ENCODE data around the gene OOEP.

Gene OOEP

DNA sequence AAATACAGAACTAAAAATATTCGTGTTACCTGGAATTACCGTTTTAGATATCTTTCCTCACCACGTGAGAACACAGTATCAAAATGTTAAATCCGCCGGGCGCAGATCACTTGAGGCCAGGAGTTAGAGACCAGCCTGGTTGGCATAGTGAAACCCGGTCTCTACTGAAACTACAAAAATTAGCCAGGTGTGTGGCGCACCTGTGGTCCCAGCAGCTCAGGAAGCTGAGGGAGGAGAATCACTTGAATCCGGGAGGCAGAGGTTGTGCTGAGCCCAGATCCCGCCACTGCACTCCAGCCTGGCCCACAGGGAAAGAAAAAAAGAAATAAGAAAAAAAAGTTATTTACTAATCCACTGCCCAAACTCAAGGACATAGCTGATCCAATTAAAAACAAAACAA is 20.2 kb upstream of the OOEP start:
- H3K27ac ChIP-seq (ENCODE audit: low read length) = peak overlapping the region; percentile 66; the same call in 1 of the 2 replicates
- TF ChIP-seq CTCF (IDR thresholded peaks at IDR 0.05; ENCODE audit: low read length) (no peak), EZH2phosphoT487 (IDR thresholded peaks at IDR 0.05; ENCODE audit: low read length) (no peak), EZH2 (optimal IDR thresholded peaks at IDR 0.05; ENCODE audit: low read depth, low read length) (no peak)
- no peaks in the 10 kb centered on the region for H3K9me2 ChIP-seq (replicated peaks; ENCODE audit: insufficient read depth, low read length)
- H3K9ac ChIP-seq (ENCODE audit: low read length) = no peak overlapping the region; the same call in 1 of the 2 replicates
- no peaks in the 10 kb centered on the region for H3K79me2 ChIP-seq (ENCODE audit: low read length)
- H3K4me3 ChIP-seq (ENCODE audit: low read length) = no peak overlapping the region; the same call in 1 of the 2 replicates
- H3K27me3 ChIP-seq (replicated peaks; ENCODE audit: insufficient read depth, low read length) = no peaks in the 10 kb centered on the region
- H4K20me1 ChIP-seq (ENCODE audit: insufficient read depth, low read length) = no peaks in the 10 kb centered on the region
- H3K4me1 ChIP-seq (ENCODE audit: low read length) = peaks cover 24% of the 10 kb centered on the region
- H2AFZ ChIP-seq (ENCODE audit: low read length) = no peak overlapping the region
- DNase-seq = peak; percentile 83
- H3K4me2 ChIP-seq (ENCODE audit: low read depth, low read length) = peak overlapping the region; percentile 42; the same call in 1 of the 2 replicates
- H3K9me3 ChIP-seq (replicated peaks; ENCODE audit: insufficient read depth, low read length) = no peaks in the 10 kb centered on the region
- H3K36me3 ChIP-seq (replicated peaks; ENCODE audit: insufficient read depth, low read length) = no peaks in the 10 kb centered on the region
- H3F3A ChIP-seq (ENCODE audit: insufficient read depth, low read length) = peaks cover 12% of the 10 kb centered on the region

DNA sequence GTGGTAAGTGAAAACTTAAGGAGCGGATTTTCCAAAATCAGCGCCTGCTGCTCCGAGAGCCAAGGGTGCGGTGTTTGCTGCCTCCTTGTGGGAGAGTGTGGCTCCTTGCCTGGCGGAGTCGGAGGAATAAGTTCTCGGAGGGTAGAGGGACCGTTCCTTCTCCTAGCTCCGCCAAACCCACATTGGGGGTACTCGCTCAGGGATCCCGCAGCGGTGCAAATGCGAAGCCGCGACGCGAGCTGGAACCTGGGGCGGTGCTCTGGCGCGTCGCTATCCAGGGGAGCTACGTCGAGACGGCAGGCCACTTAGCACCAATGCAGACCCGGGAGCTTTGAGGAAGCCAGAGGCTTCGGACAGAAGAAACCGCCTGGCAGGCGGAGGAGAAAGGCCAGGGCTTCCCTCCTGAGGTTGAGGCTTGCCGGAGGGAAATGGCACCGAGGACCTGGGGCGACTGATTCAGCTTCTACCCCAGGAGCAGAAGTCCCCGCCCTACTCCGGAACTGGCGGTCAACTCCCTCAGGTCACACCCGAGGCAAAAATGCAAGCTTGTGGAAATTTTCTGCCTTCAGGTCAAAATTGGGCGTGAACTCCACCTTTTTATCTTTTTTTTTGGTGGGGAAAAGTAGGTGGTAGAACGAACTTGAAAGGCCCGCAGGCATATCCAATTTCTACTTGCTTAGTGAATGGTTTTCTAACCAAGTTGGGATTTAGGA is 19.3 kb upstream of the OOEP start:
- Histone ChIP-seq H2AFZ (ENCODE audit: low read length) (peak overlapping the region; percentile 55; the same call in 1 of the 2 replicates), H3K9me3 (replicated peaks; ENCODE audit: insufficient read depth, low read length) (no peaks in the 10 kb centered on the region), H3K9me2 (replicated peaks; ENCODE audit: insufficient read depth, low read length) (no peaks in the 10 kb centered on the region), H3K4me1 (ENCODE audit: low read length) (peaks cover 24% of the 10 kb centered on the region), H3K36me3 (replicated peaks; ENCODE audit: insufficient read depth, low read length) (no peaks in the 10 kb centered on the region), H3F3A (ENCODE audit: insufficient read depth, low read length) (peaks cover 12% of the 10 kb centered on the region), H3K4me2 (ENCODE audit: low read depth, low read length) (peak overlapping the region; percentile 40), H3K27me3 (replicated peaks; ENCODE audit: insufficient read depth, low read length) (no peaks in the 10 kb centered on the region), H3K27ac (ENCODE audit: low read length) (peak overlapping the region; percentile 66), H4K20me1 (ENCODE audit: insufficient read depth, low read length) (no peaks in the 10 kb centered on the region), H3K4me3 (ENCODE audit: low read length) (peak overlapping the region; percentile 55), H3K79me2 (ENCODE audit: low read length) (no peaks in the 10 kb centered on the region), H3K9ac (ENCODE audit: low read length) (peak overlapping the region; percentile 50; the same call in 1 of the 2 replicates)
- peak; percentile 29 for TF ChIP-seq CTCF (IDR thresholded peaks at IDR 0.05; ENCODE audit: low read length)
- TF ChIP-seq EZH2phosphoT487 (IDR thresholded peaks at IDR 0.05; ENCODE audit: low read length) = no peak
- TF ChIP-seq EZH2 (optimal IDR thresholded peaks at IDR 0.05; ENCODE audit: low read depth, low read length) = no peak
- DNase-seq = peak; percentile 82

DNA sequence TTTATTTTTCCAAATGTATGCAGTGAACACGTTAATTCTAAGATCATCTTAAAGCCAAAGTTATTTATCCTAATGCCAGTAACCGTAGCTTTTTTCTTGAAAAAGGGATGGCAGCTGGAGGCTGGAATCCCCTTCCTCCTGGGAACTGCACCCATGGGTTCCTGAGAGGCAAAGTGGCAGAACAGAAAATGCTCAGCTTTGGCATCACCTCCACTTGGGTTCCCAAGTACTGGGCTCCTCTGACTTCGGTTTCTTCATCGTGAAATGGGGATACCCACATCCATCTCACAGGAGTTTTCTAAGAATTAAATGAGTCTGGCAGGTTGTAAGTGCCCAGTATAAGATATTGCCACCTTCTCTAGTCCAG is 18.7 kb upstream of the OOEP start:
- Histone ChIP-seq H3K4me1 (ENCODE audit: low read length) (peaks cover 24% of the 10 kb centered on the region), H3K9me2 (replicated peaks; ENCODE audit: insufficient read depth, low read length) (no peaks in the 10 kb centered on the region), H3K9ac (ENCODE audit: low read length) (peak overlapping the region; percentile 50; the same call in 1 of the 2 replicates), H3F3A (ENCODE audit: insufficient read depth, low read length) (peaks cover 12% of the 10 kb centered on the region), H2AFZ (ENCODE audit: low read length) (peak overlapping the region; percentile 55; the same call in 1 of the 2 replicates), H3K27me3 (replicated peaks; ENCODE audit: insufficient read depth, low read length) (no peaks in the 10 kb centered on the region), H4K20me1 (ENCODE audit: insufficient read depth, low read length) (no peaks in the 10 kb centered on the region), H3K4me2 (ENCODE audit: low read depth, low read length) (peak overlapping the region; percentile 40; the same call in 1 of the 2 replicates), H3K36me3 (replicated peaks; ENCODE audit: insufficient read depth, low read length) (no peaks in the 10 kb centered on the region), H3K4me3 (ENCODE audit: low read length) (peak overlapping the region; percentile 55), H3K79me2 (ENCODE audit: low read length) (no peaks in the 10 kb centered on the region), H3K27ac (ENCODE audit: low read length) (no peak overlapping the region; the same call in 1 of the 2 replicates), H3K9me3 (replicated peaks; ENCODE audit: insufficient read depth, low read length) (no peaks in the 10 kb centered on the region)
- no peak for DNase-seq
- TF ChIP-seq EZH2phosphoT487 (IDR thresholded peaks at IDR 0.05; ENCODE audit: low read length) (no peak), EZH2 (optimal IDR thresholded peaks at IDR 0.05; ENCODE audit: low read depth, low read length) (no peak), CTCF (IDR thresholded peaks at IDR 0.05; ENCODE audit: low read length) (no peak)

Data from MM.1S (cell line).